DOHH2 (cell line): ENCODE measurements around the gene PRDM15.

Experiments
- EZH2phosphoT487 ChIP-seq: fragments of 200-600 bp; sonication (generic); IDR thresholded peaks from 2 replicates; pipeline ENCODE4 v1.6.1; 2017; ENCODE audit warnings: borderline replicate concordance, mild to moderate bottlenecking, antibody characterized with exemption, low read length, moderate library complexity, mixed read lengths
- TF ChIP-seq, protein P1 (sequence below): fragments of 200-600 bp; sonication (generic); IDR thresholded peaks from one replicate; pipeline ENCODE4 v1.5.1; 2014; ENCODE audit warnings: antibody characterized with exemption, mild to moderate bottlenecking, low read depth, low read length; ENCODE audit not compliant: poor library complexity, severe bottlenecking

DNA sequence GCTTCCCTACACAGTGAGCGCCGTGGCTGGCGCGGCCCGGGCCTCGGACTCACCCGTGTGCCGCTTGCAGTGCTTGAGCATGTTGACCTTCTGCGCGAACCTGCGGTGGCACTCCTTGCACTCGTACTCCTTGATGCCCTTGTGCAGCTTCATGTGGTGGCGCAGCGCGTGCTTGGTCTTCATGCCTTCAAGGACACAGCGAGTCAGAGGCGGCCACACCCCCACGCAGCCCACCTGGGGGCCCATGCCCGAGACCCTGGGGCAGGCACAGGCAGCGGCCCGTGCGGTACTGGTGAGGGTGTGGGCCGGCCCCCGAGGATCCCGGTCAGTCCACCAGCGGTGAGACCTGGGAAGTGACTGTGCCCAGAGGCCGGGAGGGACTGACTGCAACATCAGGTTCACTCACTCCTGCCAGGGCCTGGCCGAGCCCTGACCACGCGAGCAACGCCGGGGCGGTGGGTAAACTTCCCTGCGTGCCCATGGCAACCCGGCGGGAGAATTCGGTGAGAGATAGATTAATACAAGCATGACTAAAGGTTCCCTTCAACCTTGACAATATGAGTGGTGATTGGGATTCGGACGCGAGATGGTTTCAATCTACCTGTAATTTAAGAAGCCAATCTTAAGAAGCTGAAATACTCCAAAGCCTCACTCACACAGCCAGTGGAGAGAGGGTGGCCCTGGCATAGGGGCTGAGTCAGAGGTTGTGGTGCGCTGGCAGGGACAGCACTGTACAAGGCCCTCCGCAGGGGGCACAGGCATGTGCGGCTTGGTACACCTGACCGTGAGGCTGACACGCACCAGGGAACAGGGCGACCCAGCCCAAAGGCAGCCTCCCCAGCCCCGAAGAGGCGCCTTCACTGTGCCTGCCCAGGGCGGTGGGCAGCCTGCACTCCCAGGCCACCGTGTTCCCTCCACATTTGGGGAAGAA is 63.2 kb downstream of the PRDM15 start:
- TF ChIP-seq, protein P1, sequence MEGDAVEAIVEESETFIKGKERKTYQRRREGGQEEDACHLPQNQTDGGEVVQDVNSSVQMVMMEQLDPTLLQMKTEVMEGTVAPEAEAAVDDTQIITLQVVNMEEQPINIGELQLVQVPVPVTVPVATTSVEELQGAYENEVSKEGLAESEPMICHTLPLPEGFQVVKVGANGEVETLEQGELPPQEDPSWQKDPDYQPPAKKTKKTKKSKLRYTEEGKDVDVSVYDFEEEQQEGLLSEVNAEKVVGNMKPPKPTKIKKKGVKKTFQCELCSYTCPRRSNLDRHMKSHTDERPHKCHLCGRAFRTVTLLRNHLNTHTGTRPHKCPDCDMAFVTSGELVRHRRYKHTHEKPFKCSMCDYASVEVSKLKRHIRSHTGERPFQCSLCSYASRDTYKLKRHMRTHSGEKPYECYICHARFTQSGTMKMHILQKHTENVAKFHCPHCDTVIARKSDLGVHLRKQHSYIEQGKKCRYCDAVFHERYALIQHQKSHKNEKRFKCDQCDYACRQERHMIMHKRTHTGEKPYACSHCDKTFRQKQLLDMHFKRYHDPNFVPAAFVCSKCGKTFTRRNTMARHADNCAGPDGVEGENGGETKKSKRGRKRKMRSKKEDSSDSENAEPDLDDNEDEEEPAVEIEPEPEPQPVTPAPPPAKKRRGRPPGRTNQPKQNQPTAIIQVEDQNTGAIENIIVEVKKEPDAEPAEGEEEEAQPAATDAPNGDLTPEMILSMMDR: no peak
- no peak for TF ChIP-seq EZH2phosphoT487
